ENCODE measurements around the gene CHRDL2.

DNA sequence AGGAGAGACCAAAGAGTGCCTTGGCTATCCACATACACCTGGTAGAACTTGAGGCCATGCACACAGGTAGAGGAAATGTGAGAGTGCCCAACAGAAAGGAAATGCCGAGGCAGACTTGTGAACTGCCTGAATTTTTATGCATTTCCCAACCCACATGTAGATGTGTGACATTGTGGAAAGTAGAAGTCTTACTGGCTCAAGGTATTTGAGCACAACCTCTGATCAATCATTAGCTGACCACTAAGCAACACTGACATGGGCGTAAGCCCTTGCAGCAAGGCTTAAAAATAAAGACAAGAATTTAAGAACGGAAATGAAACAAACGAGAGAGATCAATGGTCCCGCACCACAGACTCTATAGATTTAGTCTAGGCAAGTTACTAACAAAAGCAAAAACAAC lies 76.2 kb downstream of the CHRDL2 start:
- TF ChIP-seq, protein P1, sequence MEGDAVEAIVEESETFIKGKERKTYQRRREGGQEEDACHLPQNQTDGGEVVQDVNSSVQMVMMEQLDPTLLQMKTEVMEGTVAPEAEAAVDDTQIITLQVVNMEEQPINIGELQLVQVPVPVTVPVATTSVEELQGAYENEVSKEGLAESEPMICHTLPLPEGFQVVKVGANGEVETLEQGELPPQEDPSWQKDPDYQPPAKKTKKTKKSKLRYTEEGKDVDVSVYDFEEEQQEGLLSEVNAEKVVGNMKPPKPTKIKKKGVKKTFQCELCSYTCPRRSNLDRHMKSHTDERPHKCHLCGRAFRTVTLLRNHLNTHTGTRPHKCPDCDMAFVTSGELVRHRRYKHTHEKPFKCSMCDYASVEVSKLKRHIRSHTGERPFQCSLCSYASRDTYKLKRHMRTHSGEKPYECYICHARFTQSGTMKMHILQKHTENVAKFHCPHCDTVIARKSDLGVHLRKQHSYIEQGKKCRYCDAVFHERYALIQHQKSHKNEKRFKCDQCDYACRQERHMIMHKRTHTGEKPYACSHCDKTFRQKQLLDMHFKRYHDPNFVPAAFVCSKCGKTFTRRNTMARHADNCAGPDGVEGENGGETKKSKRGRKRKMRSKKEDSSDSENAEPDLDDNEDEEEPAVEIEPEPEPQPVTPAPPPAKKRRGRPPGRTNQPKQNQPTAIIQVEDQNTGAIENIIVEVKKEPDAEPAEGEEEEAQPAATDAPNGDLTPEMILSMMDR (IDR thresholded peaks at IDR 0.05): no peak
- TF ChIP-seq POLR2A (IDR thresholded peaks at IDR 0.05): no peak
